Neuron (in vitro differentiated cells): Measurements from ENCODE around the gene PCBP4.

Experiments used
- H2AFZ ChIP-seq: one replicate; pipeline ENCODE4 v1.6.1; 2013; ENCODE audit warnings: low read depth, mild to moderate bottlenecking, inconsistent platforms, low read length, moderate library complexity
- H3K27me3 ChIP-seq: one replicate; pipeline ENCODE4 v1.6.1; 2013; ENCODE audit warnings: low read length; ENCODE audit not compliant: insufficient read depth
- H3K36me3 ChIP-seq: one replicate; pipeline ENCODE4 v1.6.1; 2013; ENCODE audit warnings: low read length; ENCODE audit not compliant: insufficient read depth
- H3K4me1 ChIP-seq: one replicate; pipeline ENCODE4 v1.6.1; 2013; ENCODE audit warnings: low read length; ENCODE audit not compliant: insufficient read depth
- H3K4me3 ChIP-seq: 2 replicates; pipeline ENCODE4 v1.5.1; 2013; ENCODE audit warnings: mild to moderate bottlenecking, low read length, moderate library complexity
- H3K9me3 ChIP-seq: one replicate; pipeline ENCODE4 v1.6.1; 2013; ENCODE audit warnings: low read length

The PCBP4 gene

GRCh38 chr3:51962854-51963530 is 4.3 kb downstream of the PCBP4 start:
- Histone ChIP-seq H3K4me1 (peaks cover 33% of the 10 kb centered on the region), H3K4me3 (no peak overlapping the region), H3K27me3 (no peaks in the 10 kb centered on the region), H3K9me3 (no peaks in the 10 kb centered on the region), H2AFZ (no peak overlapping the region), H3K36me3 (peaks cover 32% of the 10 kb centered on the region)

- Histone ChIP-seq H3K9me3 (no peaks in the 10 kb centered on the region), H3K4me3 (no peak overlapping the region), H2AFZ (no peak overlapping the region), H3K36me3 (peaks cover 41% of the 10 kb centered on the region), H3K4me1 (peaks cover 30% of the 10 kb centered on the region), H3K27me3 (no peaks in the 10 kb centered on the region)
Measured at GRCh38 chr3:51961602-51962569, 5.4 kb downstream of the PCBP4 start.

- Histone ChIP-seq H3K27me3 (no peaks in the 10 kb centered on the region), H2AFZ (no peak overlapping the region), H3K36me3 (peaks cover 45% of the 10 kb centered on the region), H3K9me3 (no peaks in the 10 kb centered on the region), H3K4me3 (no peak overlapping the region), H3K4me1 (peaks cover 22% of the 10 kb centered on the region)
Measured at GRCh38 chr3:51961011-51961410, 6.2 kb downstream of the PCBP4 start.

- Histone ChIP-seq H3K9me3 (no peaks in the 10 kb centered on the region), H2AFZ (no peak overlapping the region), H3K4me1 (peaks cover 16% of the 10 kb centered on the region), H3K36me3 (peaks cover 45% of the 10 kb centered on the region), H3K27me3 (no peaks in the 10 kb centered on the region), H3K4me3 (no peak overlapping the region)
Measured at GRCh38 chr3:51960386-51960785, 6.9 kb downstream of the PCBP4 start.

- H3K36me3 ChIP-seq = peaks cover 45% of the 10 kb centered on the region
Measured at GRCh38 chr3:51959651-51960050, 7.6 kb downstream of the PCBP4 start.

GRCh38 chr3:51958603-51959521 is 8.4 kb downstream of the PCBP4 start:
- H3K36me3 ChIP-seq = peaks cover 45% of the 10 kb centered on the region
- H2AFZ ChIP-seq = no peak overlapping the region
- H3K9me3 ChIP-seq = no peaks in the 10 kb centered on the region
- H3K27me3 ChIP-seq = no peaks in the 10 kb centered on the region
- peaks cover 1% of the 10 kb centered on the region for H3K4me1 ChIP-seq
- H3K4me3 ChIP-seq = no peak overlapping the region

More at GRCh38 chr3:51959651-51960050, 7.6 kb downstream of the PCBP4 start:
- Histone ChIP-seq H3K9me3 (no peaks in the 10 kb centered on the region), H3K4me1 (peaks cover 8% of the 10 kb centered on the region), H3K27me3 (no peaks in the 10 kb centered on the region), H2AFZ (no peak overlapping the region), H3K4me3 (no peak overlapping the region)

GRCh38 chr3:51957520-51958205 is 9.6 kb downstream of the PCBP4 start:
- peaks cover 11% of the 10 kb centered on the region for H3K4me1 ChIP-seq
- peaks cover 45% of the 10 kb centered on the region for H3K36me3 ChIP-seq
- no peaks in the 10 kb centered on the region for H3K27me3 ChIP-seq
- no peaks in the 10 kb centered on the region for H3K9me3 ChIP-seq
- H3K4me3 ChIP-seq = no peak overlapping the region
- H2AFZ ChIP-seq = no peak overlapping the region

GRCh38 chr3:51955893-51956770 is 11.1 kb downstream of the PCBP4 start:
- H3K27me3 ChIP-seq = no peaks in the 10 kb centered on the region
- H3K4me1 ChIP-seq = peaks cover 11% of the 10 kb centered on the region
- H2AFZ ChIP-seq = no peak overlapping the region
- no peak overlapping the region for H3K4me3 ChIP-seq
- peaks cover 35% of the 10 kb centered on the region for H3K36me3 ChIP-seq
- no peaks in the 10 kb centered on the region for H3K9me3 ChIP-seq

- Histone ChIP-seq H3K27me3 (no peaks in the 10 kb centered on the region), H3K36me3 (peaks cover 29% of the 10 kb centered on the region), H3K9me3 (no peaks in the 10 kb centered on the region), H3K4me3 (no peak within 1 kb of the TSS), H2AFZ (no peak within 1 kb of the TSS), H3K4me1 (peaks cover 11% of the 10 kb centered on the region)
Measured at GRCh38 chr3:51955175-51955892, 11.9 kb downstream of the PCBP4 start, which contains the start of gene GPR62. Gene GPR62 (plus strand): TSS chr3:51955381. CDS start chr3:51955653, 272 bp downstream.

- peaks cover 24% of the 10 kb centered on the region for H3K36me3 ChIP-seq
- H3K9me3 ChIP-seq = no peaks in the 10 kb centered on the region
- no peak overlapping the region for H2AFZ ChIP-seq
- H3K4me3 ChIP-seq = no peak overlapping the region
- H3K4me1 ChIP-seq = peaks cover 11% of the 10 kb centered on the region
- no peaks in the 10 kb centered on the region for H3K27me3 ChIP-seq
Measured at GRCh38 chr3:51954713-51955112, 12.5 kb downstream of the PCBP4 start.

GRCh38 chr3:51954105-51954504 is 13.1 kb downstream of the PCBP4 start:
- Histone ChIP-seq H3K27me3 (no peaks in the 10 kb centered on the region), H3K4me1 (peaks cover 11% of the 10 kb centered on the region), H3K4me3 (no peak overlapping the region), H3K9me3 (no peaks in the 10 kb centered on the region), H3K36me3 (peaks cover 20% of the 10 kb centered on the region), H2AFZ (no peak overlapping the region)
